A673 (cell line): ENCODE measurements around the gene ARAP2. TPM values are rescaled to one million over a fixed set of nuclear protein-coding genes. Genes with fewer than 3 reads are reported as not detected.

Experiments
- BruUV-seq: library from RNA; stranded (reverse); fragments of 400-500 nt; replicated peaks from 2 replicates; lab custom pipeline; 2021; lab: Mats Ljungman, UMichigan
- CTCF ChIA-PET: fragments of 300-600 bp; sonication (Branson Sonifier 250); formaldehyde crosslinking; loops from one replicate; lab custom pipeline; 2022; ENCODE audit warnings: antibody characterized with exemption; lab: Charles Lee
- POLR2A ChIA-PET: fragments of 300-600 bp; sonication (Branson Sonifier 250); formaldehyde crosslinking; loops from one replicate; lab custom pipeline; 2022; ENCODE audit warnings: antibody characterized with exemption; ENCODE audit not compliant: low non-redundant PET; lab: Charles Lee
- DNase-seq: peaks from one replicate; pipeline ENCODE4 v3.0.0-alpha.2; 2015; ENCODE audit warnings: low spot score
- H3K27ac ChIP-seq: fragments of 200-600 bp; sonication (generic); 2 replicates; pipeline ENCODE4 v1.5.1; 2016; ENCODE audit warnings: mixed run types, low read depth, mild to moderate bottlenecking, mixed read lengths, antibody characterized with exemption, low read length; ENCODE audit not compliant: poor library complexity, severe bottlenecking
- H3K27me3 ChIP-seq: fragments of 200-600 bp; sonication (generic); replicated peaks from 2 replicates; pipeline ENCODE4 v1.6.1; 2017; ENCODE audit warnings: mixed run types, low read depth, mild to moderate bottlenecking, mixed read lengths, antibody characterized with exemption, low read length; ENCODE audit not compliant: insufficient read depth, poor library complexity
- H3K36me3 ChIP-seq: fragments of 200-600 bp; sonication (generic); 2 replicates; pipeline ENCODE4 v1.6.1; 2016; ENCODE audit warnings: mixed run types, mild to moderate bottlenecking, mixed read lengths, antibody characterized with exemption, low read length; ENCODE audit not compliant: insufficient read depth, poor library complexity, severe bottlenecking
- H3K4me1 ChIP-seq: fragments of 200-600 bp; sonication (generic); 2 replicates; pipeline ENCODE4 v1.6.1; 2017; ENCODE audit warnings: mixed run types, mild to moderate bottlenecking, mixed read lengths, antibody characterized with exemption, low read length; ENCODE audit not compliant: insufficient read depth, poor library complexity, severe bottlenecking
- H3K4me3 ChIP-seq: fragments of 200-600 bp; sonication (generic); 2 replicates; pipeline ENCODE4 v1.5.1; 2016; ENCODE audit warnings: low read depth, mixed run types, mild to moderate bottlenecking, mixed read lengths, low read length; ENCODE audit not compliant: poor library complexity, severe bottlenecking
- H3K9me3 ChIP-seq: fragments of 200-600 bp; sonication (generic); 2 replicates; pipeline ENCODE4 v1.6.1; 2016; ENCODE audit warnings: mixed run types, low read depth, mild to moderate bottlenecking, mixed read lengths, antibody characterized with exemption, low read length; ENCODE audit not compliant: poor library complexity, severe bottlenecking
- CTCF ChIP-seq: fragments of 300-800, 200-600 bp; sonication (generic); conservative IDR thresholded peaks from 2 replicates; pipeline ENCODE4 v1.5.1; 2017; ENCODE audit warnings: low read depth, mild to moderate bottlenecking, antibody characterized with exemption, low read length, moderate library complexity, mixed read lengths
- EZH2 ChIP-seq: fragments of 200-600 bp; sonication (generic); IDR thresholded peaks from 2 replicates; pipeline ENCODE4 v1.6.1; 2017; ENCODE audit warnings: borderline replicate concordance, low read depth, mild to moderate bottlenecking, mixed read lengths, antibody characterized with exemption, low read length; ENCODE audit not compliant: poor library complexity, severe bottlenecking
- intact Hi-C: fragments of 100-400 bp; cut with micrococcal nuclease; formaldehyde crosslinking; loops from one replicate; pipeline ENCODE4 v1.10.0; 2022; ENCODE audit not compliant: unreplicated experiment
- total RNA-seq: library from RNA; stranded (reverse); gene quantifications from 2 replicates; pipeline ENCODE4 v1.2.3, GENCODE V29; 2021

ARAP2 gene
- total RNA-seq, 1 experiment from 2014 or later, result 0.06 TPM

GRCh38 chr4:36038491-36038890 is 205.8 kb downstream of the ARAP2 start:
- no TSS peak for BruUV-seq
- no peak for DNase-seq
- Histone ChIP-seq H3K9me3 (no peaks in the 10 kb centered on the region), H3K27ac (no peak overlapping the region), H3K4me1 (no peaks in the 10 kb centered on the region), H3K27me3 (no peaks in the 10 kb centered on the region), H3K4me3 (no peak overlapping the region), H3K36me3 (no peaks in the 10 kb centered on the region)
- ChIA-PET POLR2A (no interaction called here), CTCF (no interaction called here)
- TF ChIP-seq CTCF, result no peak
- no peak for TF ChIP-seq EZH2
- intact Hi-C loops, result no loop called here

GRCh38 chr4:36037127-36037526 is 207.2 kb downstream of the ARAP2 start:
- Histone ChIP-seq H3K27ac (no peak overlapping the region), H3K9me3 (no peaks in the 10 kb centered on the region), H3K4me1 (no peaks in the 10 kb centered on the region), H3K4me3 (no peak overlapping the region), H3K36me3 (no peaks in the 10 kb centered on the region), H3K27me3 (no peaks in the 10 kb centered on the region)
- no peak for DNase-seq
- TF ChIP-seq CTCF, result no peak
- no peak for TF ChIP-seq EZH2
- no TSS peak for BruUV-seq
- CTCF ChIA-PET, result no interaction called here
- intact Hi-C loops, result no loop called here
- POLR2A ChIA-PET, result no interaction called here

GRCh38 chr4:36029951-36030350 is 214.4 kb downstream of the ARAP2 start:
- no peak for TF ChIP-seq CTCF
- TF ChIP-seq EZH2, result no peak
- ChIA-PET CTCF (no interaction called here), POLR2A (no interaction called here)
- BruUV-seq, result no TSS peak
- intact Hi-C loops, result no loop called here
- no peaks in the 10 kb centered on the region for H3K4me1 ChIP-seq
- H3K27ac ChIP-seq, result no peak overlapping the region
- no peaks in the 10 kb centered on the region for H3K36me3 ChIP-seq
- peaks cover 7% of the 10 kb centered on the region for H3K9me3 ChIP-seq
- no peak for DNase-seq
- H3K27me3 ChIP-seq, result no peaks in the 10 kb centered on the region
- H3K4me3 ChIP-seq, result no peak overlapping the region
